Measurements from ENCODE around the gene NOX4.
"Not testable (repeated sequence)": the region's sequence is repeated elsewhere in the genome, so short reads cannot be mapped to it uniquely, and the experiment has no call there.

NOX4 gene

DNA sequence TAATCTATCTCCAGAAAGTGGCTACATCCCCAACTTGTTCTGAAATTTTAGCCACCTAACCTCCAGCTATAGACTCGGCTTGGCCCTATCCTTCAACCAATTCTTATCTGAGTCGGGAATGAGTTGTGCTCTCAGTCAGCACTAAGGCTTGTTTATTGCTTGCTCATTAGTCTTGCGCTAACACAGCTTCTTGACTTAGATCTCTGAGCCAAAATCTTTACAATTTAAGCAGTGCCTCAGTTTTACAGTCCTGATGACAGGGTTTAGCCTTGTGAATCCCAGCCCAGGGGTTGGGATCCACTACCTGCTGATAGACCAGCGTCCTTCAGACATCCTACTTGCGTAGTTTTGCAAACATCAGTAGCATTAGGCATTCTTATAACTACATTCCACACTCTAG lies 144.6 kb downstream of the NOX4 start:
- Histone ChIP-seq H2AFZ (ENCODE audit: low read length) (no peak overlapping the region), H3K79me2 (ENCODE audit: insufficient read depth, low read length) (no peaks in the 10 kb centered on the region), H3K9me3 (ENCODE audit: low read length) (no peaks in the 10 kb centered on the region), H4K20me1 (ENCODE audit: insufficient read depth, low read length) (no peaks in the 10 kb centered on the region), H3K4me2 (ENCODE audit: low read length) (no peak overlapping the region), H3K9me2 (ENCODE audit: low read depth, low read length) (no peaks in the 10 kb centered on the region), H3K36me3 (ENCODE audit: insufficient read depth, low read length) (no peaks in the 10 kb centered on the region), H3F3A (ENCODE audit: insufficient read depth, low read length) (no peaks in the 10 kb centered on the region), H3K9ac (ENCODE audit: low read length) (no peak overlapping the region), H3K27me3 (ENCODE audit: insufficient read depth, low read length) (no peaks in the 10 kb centered on the region), H3K4me1 (ENCODE audit: insufficient read depth, low read length, severe bottlenecking) (no peaks in the 10 kb centered on the region), H3K27ac (ENCODE audit: low read depth, low read length, poor library complexity, severe bottlenecking) (no peak overlapping the region), H3K4me3 (ENCODE audit: low read depth, low read length, poor library complexity, severe bottlenecking) (no peak overlapping the region)
- TF ChIP-seq, protein P1, sequence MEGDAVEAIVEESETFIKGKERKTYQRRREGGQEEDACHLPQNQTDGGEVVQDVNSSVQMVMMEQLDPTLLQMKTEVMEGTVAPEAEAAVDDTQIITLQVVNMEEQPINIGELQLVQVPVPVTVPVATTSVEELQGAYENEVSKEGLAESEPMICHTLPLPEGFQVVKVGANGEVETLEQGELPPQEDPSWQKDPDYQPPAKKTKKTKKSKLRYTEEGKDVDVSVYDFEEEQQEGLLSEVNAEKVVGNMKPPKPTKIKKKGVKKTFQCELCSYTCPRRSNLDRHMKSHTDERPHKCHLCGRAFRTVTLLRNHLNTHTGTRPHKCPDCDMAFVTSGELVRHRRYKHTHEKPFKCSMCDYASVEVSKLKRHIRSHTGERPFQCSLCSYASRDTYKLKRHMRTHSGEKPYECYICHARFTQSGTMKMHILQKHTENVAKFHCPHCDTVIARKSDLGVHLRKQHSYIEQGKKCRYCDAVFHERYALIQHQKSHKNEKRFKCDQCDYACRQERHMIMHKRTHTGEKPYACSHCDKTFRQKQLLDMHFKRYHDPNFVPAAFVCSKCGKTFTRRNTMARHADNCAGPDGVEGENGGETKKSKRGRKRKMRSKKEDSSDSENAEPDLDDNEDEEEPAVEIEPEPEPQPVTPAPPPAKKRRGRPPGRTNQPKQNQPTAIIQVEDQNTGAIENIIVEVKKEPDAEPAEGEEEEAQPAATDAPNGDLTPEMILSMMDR (IDR thresholded peaks at IDR 0.05; ENCODE audit: low read length), result no peak
- no peak for TF ChIP-seq EZH2 (IDR thresholded peaks at IDR 0.05; ENCODE audit: borderline replicate concordance, low read length)

DNA sequence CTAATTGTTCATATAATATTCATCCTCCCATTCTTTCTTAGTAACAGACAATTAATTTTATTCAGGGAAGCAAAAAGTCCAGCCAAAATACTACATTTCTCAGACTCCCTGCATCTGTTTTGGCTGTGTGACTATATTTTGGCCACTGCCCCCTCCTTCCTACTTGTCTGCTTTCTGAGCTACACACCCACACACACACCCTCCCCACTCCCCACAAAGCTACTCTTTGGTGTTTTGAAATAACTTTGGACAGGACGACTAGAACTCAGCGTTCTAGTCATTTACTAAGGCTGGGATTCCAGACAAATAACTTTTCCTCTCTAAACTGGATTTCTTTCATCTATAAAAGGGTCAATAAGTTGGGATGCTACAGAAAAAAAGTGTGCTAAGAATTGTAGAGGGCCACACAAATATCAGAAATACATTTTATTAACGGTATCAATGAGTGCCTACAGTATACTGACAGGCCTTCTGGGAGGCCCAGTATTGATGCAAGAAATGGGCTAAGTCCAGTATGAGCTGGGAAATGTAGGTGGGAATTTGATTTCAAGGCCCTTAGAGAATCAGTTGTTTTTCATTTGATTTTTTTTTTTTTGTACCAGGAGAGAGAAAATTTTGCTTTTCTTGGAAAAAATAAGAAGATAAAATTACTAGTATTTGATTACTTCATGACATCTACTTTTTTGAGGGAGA lies 148.1 kb downstream of the NOX4 start:
- H2AFZ ChIP-seq (ENCODE audit: low read length); H3K9me2 ChIP-seq (ENCODE audit: low read depth, low read length); H3F3A ChIP-seq (ENCODE audit: insufficient read depth, low read length); H3K9ac ChIP-seq (ENCODE audit: low read length); H3K4me2 ChIP-seq (ENCODE audit: low read length); H3K9me3 ChIP-seq (ENCODE audit: low read length); H3K36me3 ChIP-seq (ENCODE audit: insufficient read depth, low read length); H3K27ac ChIP-seq (ENCODE audit: low read depth, low read length, poor library complexity, severe bottlenecking); H3K4me1 ChIP-seq (ENCODE audit: insufficient read depth, low read length, severe bottlenecking); H3K79me2 ChIP-seq (ENCODE audit: insufficient read depth, low read length); H4K20me1 ChIP-seq (ENCODE audit: insufficient read depth, low read length); H3K4me3 ChIP-seq (ENCODE audit: low read depth, low read length, poor library complexity, severe bottlenecking); H3K27me3 ChIP-seq (ENCODE audit: insufficient read depth, low read length): not testable (repeated sequence)

DNA sequence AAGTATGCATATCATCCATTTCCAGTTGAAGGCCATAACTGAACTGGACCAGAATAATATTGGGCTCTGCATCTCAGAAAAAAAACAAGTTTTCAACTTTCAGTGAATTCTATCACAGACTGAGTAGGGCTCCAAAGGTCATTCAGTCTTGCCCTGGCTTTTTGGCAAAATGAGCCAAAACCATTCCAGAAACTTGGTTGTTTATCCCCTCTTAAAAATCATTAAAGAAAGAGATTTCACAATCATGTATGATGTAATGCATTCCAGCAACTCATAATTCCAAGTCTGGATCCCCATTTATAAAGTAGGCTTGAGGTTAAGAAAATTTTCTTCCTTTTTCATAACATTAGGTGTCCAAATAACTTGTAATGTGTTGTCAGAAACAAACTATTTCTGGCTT lies 150.7 kb downstream of the NOX4 start:
- H3K4me2 ChIP-seq (ENCODE audit: low read length); H3K79me2 ChIP-seq (ENCODE audit: insufficient read depth, low read length); H3K36me3 ChIP-seq (ENCODE audit: insufficient read depth, low read length); H3K9ac ChIP-seq (ENCODE audit: low read length); H3K9me2 ChIP-seq (ENCODE audit: low read depth, low read length); H3K4me1 ChIP-seq (ENCODE audit: insufficient read depth, low read length, severe bottlenecking); H3K27ac ChIP-seq (ENCODE audit: low read depth, low read length, poor library complexity, severe bottlenecking); H4K20me1 ChIP-seq (ENCODE audit: insufficient read depth, low read length); H3K4me3 ChIP-seq (ENCODE audit: low read depth, low read length, poor library complexity, severe bottlenecking); H3K9me3 ChIP-seq (ENCODE audit: low read length); H3K27me3 ChIP-seq (ENCODE audit: insufficient read depth, low read length); H2AFZ ChIP-seq (ENCODE audit: low read length); H3F3A ChIP-seq (ENCODE audit: insufficient read depth, low read length): not testable (repeated sequence)

DNA sequence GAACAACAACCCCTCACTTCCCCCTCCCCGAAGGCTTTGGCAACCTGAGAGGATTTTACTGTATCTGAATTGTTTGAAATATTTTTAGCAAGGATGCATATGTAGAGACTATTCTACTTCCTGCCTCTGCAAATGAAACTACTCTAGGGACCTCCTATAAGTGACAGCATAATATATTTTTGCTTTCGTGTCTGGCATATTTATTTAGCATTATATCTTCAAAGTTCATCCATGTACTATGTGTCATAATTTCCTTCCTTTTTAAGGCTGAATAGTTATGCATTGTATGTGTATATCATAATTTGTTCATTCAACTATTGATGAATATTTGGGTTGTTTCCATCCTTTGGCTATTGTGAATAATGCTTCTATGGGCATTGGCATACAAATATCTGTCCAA lies 153.1 kb downstream of the NOX4 start:
- not testable (repeated sequence) for H3K27me3 ChIP-seq (ENCODE audit: insufficient read depth, low read length)

DNA sequence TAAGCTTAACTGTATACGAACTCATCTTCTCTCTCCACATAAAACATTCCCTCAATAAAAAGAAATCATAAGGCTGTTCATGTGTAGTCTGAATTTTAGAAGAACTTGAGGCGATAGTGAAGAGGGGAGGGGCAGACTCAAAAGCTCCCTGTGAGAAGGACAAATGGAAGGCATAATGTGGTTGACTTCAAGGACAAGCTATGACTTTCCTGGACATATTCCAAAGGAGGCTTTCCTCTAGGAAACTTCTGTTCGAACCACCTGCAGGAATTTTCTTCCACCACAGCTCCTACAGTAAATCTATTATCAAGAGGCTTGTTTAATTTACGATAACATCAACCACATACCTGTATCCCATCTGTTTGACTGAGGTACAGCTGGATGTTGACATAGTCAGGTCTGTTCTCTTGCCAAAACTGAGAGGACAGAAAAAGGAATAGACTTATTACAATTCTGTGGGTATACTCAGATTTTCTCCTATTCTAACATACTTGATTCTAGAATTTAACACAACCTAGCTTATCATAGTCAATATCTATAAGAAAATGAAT lies 154.0 kb downstream of the NOX4 start:
- not testable (repeated sequence) for H3K9ac ChIP-seq (ENCODE audit: low read length); H2AFZ ChIP-seq (ENCODE audit: low read length); H3K27ac ChIP-seq (ENCODE audit: low read depth, low read length, poor library complexity, severe bottlenecking); H3K4me3 ChIP-seq (ENCODE audit: low read depth, low read length, poor library complexity, severe bottlenecking); H3F3A ChIP-seq (ENCODE audit: insufficient read depth, low read length); H3K27me3 ChIP-seq (ENCODE audit: insufficient read depth, low read length); H3K36me3 ChIP-seq (ENCODE audit: insufficient read depth, low read length); H3K79me2 ChIP-seq (ENCODE audit: insufficient read depth, low read length); H3K9me2 ChIP-seq (ENCODE audit: low read depth, low read length); H4K20me1 ChIP-seq (ENCODE audit: insufficient read depth, low read length); H3K4me1 ChIP-seq (ENCODE audit: insufficient read depth, low read length, severe bottlenecking); H3K9me3 ChIP-seq (ENCODE audit: low read length); H3K4me2 ChIP-seq (ENCODE audit: low read length)

More for the DNA sequence above, 153.1 kb downstream of the NOX4 start:
- H3F3A ChIP-seq (ENCODE audit: insufficient read depth, low read length); H3K4me1 ChIP-seq (ENCODE audit: insufficient read depth, low read length, severe bottlenecking); H3K9ac ChIP-seq (ENCODE audit: low read length); H3K27ac ChIP-seq (ENCODE audit: low read depth, low read length, poor library complexity, severe bottlenecking); H2AFZ ChIP-seq (ENCODE audit: low read length); H3K79me2 ChIP-seq (ENCODE audit: insufficient read depth, low read length); H3K9me3 ChIP-seq (ENCODE audit: low read length); H4K20me1 ChIP-seq (ENCODE audit: insufficient read depth, low read length); H3K4me3 ChIP-seq (ENCODE audit: low read depth, low read length, poor library complexity, severe bottlenecking); H3K9me2 ChIP-seq (ENCODE audit: low read depth, low read length); H3K4me2 ChIP-seq (ENCODE audit: low read length); H3K36me3 ChIP-seq (ENCODE audit: insufficient read depth, low read length): not testable (repeated sequence)

Data from OCI-LY1 (cell line).